ENCODE data around the gene JAK2.

GRCh38 chr9:4986783-4987182, 1.7 kb downstream of the JAK2 start:
- TF ChIP-seq CTCF (conservative IDR thresholded peaks at IDR 0.05; ENCODE audit: low read length) = no peak
- no peak for TF ChIP-seq EZH2phosphoT487 (IDR thresholded peaks at IDR 0.05; ENCODE audit: borderline replicate concordance)

Measured in Loucy (cell line).